Prostate gland (tissue), 2 donors: Measurements from ENCODE around the gene CPT2. TPM values are rescaled to one million over a fixed set of nuclear protein-coding genes. Genes with fewer than 3 reads are reported as not detected.

Experiments
- DNase-seq: peaks from one replicate; pipeline ENCODE4 v3.0.0-alpha.2; 2019; ENCODE audit warnings: low spot score
- H3K27ac ChIP-seq, 2 donors: fragments of 200-600 bp; sonication (generic); 2 replicates each; pipeline ENCODE4 v1.5.1; 2017 to 2019
- H3K27me3 ChIP-seq: fragments of 200-600 bp; sonication (generic); replicated peaks from 2 replicates; pipeline ENCODE4 v1.5.1; 2019; ENCODE audit not compliant: insufficient read depth
- H3K36me3 ChIP-seq, 2 donors: fragments of 200-600 bp; sonication (generic); 1 replicate in 1 of 2; 2 replicates in 1 of 2; pipeline versions ENCODE4 v1.5.1 to v1.8.1; 2017 to 2019
- H3K4me1 ChIP-seq: fragments of 200-600 bp; sonication (generic); replicated peaks from 2 replicates; pipeline ENCODE4 v1.5.1; 2019
- H3K4me3 ChIP-seq, 2 donors: fragments of 200-600 bp; sonication (generic); 2 replicates each; pipeline ENCODE4 v1.5.1; 2017 to 2019
- H3K9me3 ChIP-seq: fragments of 200-600 bp; sonication (generic); 2 replicates; pipeline ENCODE4 v1.5.1; 2017
- CTCF ChIP-seq, 4 experiments: fragments of 200-600 bp in 2 of 4; fragments of 450-650 bp in 2 of 4; sonication (generic) in 2 of 4; IDR thresholded peaks; 1 replicate in 3 of 4; 2 replicates in 1 of 4; pipeline ENCODE4 v1.5.1; 2016 to 2019; ENCODE audit warnings: antibody characterized with exemption in 4 of 4, mild to moderate bottlenecking in 2 of 4, moderate library complexity in 2 of 4
- POLR2A ChIP-seq: fragments of 450-650 bp; IDR thresholded peaks from one replicate; pipeline ENCODE4 v1.6.1; 2016; ENCODE audit warnings: antibody characterized with exemption, mild to moderate bottlenecking
- POLR2AphosphoS5 ChIP-seq: sonication (generic); formaldehyde crosslinking; IDR thresholded peaks from one replicate; pipeline ENCODE4 v1.6.1; 2017; ENCODE audit warnings: antibody characterized with exemption
- WGBS: methylation state at CpG from one replicate; pipeline ENCODE4 v1.1.5; 2018; 5-methylcytosine and 5-hydroxymethylcytosine counted together
- intact Hi-C: fragments of 100-400 bp; cut with DNase I; formaldehyde crosslinking; loops from one replicate; pipeline ENCODE4 v1.14.2; 2022
- total RNA-seq, 2 donors: library from RNA; depleted of rRNA; stranded (reverse); fragments of >200 nt; gene quantifications; one replicate each; pipeline ENCODE4 v1.1.0, GENCODE V29; 2016

Gene CPT2
- 10 to 100 TPM; 30.6 to 48.1 TPM for total RNA-seq

DNA sequence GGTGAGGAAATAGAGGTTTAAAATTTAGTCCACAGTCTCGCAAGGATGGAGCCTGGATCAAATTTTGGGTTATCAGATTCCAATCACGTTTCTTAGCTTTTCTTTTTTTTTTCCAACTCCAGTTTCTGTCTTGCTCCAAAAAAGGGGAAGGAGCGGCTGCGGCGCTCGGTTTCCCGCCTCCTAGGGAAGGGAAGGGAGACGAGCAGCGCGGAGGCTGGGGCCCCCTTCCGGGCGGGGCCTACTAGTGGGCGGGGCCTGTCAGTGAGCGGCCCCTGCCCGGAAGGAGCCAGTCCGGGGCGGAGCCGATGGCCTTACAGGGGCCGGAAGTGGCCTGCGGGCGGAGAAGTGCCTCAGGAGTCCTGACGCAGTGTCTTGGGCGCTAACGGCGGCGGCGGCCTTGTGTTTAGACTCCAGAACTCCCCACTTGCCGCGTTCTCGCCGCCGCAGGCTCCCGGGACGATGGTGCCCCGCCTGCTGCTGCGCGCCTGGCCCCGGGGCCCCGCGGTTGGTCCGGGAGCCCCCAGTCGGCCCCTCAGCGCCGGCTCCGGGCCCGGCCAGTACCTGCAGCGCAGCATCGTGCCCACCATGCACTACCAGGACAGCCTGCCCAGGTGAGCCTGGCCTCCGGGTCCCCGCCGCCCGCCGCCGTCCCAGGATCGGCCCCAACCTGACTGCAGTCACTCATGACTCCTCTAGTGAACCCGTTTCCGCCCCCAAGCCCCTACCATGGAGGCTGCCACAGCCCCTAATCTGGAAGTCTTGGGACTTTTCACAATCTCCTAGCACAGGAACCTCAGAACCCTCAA is at the start of gene CPT2:
Gene CPT2 (plus strand): TSS at position 340 of the 806 bp plus-strand sequence. CDS start 120 bp downstream, at position 460.
- Histone ChIP-seq H3K4me1 (peaks cover 10% of the 10 kb centered on the region), H3K27ac (peak within 1 kb of the TSS; percentile 93), H3K9me3 (no peaks in the 10 kb centered on the region), H3K27me3 (no peaks in the 10 kb centered on the region), H3K4me3 (peak within 1 kb of the TSS; percentile 93 to 98), H3K36me3 (no peaks in the 10 kb centered on the region)
- TF ChIP-seq POLR2A = peak; percentile 95
- TF ChIP-seq POLR2AphosphoS5 = peak; percentile 93
- peak in 2 of 4 experiments; percentile 23 to 48 for TF ChIP-seq CTCF (IDR thresholded peaks at IDR 0.05)
- whole genome bisulfite sequencing = 2% methylated on average over 48 of the region's 57 CpGs
- intact Hi-C loops = loop anchor here (10.0 kb wide), 1 partner anchor 472 kb away; the partner anchor contains the start of gene ZYG11B
- peak; percentile 92 for DNase-seq

GRCh38 chr1:53147174-53147573 is 49.5 kb upstream of the CPT2 start:
- intact Hi-C loops = no loop called here
- H3K27ac ChIP-seq = no peak overlapping the region
- no peaks in the 10 kb centered on the region for H3K4me1 ChIP-seq
- TF ChIP-seq POLR2A (no peak), POLR2AphosphoS5 (no peak), CTCF (IDR thresholded peaks at IDR 0.05) (no peak)
- 88% methylated on average over 4 of the region's 4 CpGs for WGBS
- H3K4me3 ChIP-seq = no peak overlapping the region
- H3K9me3 ChIP-seq = no peaks in the 10 kb centered on the region
- H3K27me3 ChIP-seq = no peaks in the 10 kb centered on the region
- no peak for DNase-seq
- H3K36me3 ChIP-seq = no peaks in the 10 kb centered on the region

DNA sequence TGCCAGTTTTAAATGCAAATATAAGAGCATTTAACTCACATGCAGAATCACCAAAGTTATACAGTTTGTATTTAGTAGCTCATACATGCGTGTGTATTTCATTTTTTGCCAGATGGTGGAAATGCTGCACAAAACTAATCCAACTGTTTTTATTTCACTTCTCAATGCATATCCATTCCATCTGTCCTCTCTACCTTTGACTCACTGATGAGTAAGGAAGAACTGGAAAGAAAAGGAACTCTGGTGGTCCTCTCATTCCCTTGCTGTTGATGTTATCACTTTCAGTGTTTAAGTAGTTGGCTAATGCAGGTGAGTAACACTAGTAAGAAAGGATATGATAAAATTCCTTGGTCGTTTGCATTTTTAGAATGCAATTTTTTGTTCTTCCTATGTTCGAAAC is 48.5 kb upstream of the CPT2 start:
- no peak for TF ChIP-seq POLR2AphosphoS5
- no peak for TF ChIP-seq POLR2A
- no peak for TF ChIP-seq CTCF (IDR thresholded peaks at IDR 0.05)
- no peak overlapping the region for H3K4me3 ChIP-seq
- no peaks in the 10 kb centered on the region for H3K27me3 ChIP-seq
- H3K27ac ChIP-seq = no peak overlapping the region
- WGBS = 73% methylated on average over 3 of the region's 3 CpGs
- intact Hi-C loops = no loop called here
- no peaks in the 10 kb centered on the region for H3K4me1 ChIP-seq
- no peaks in the 10 kb centered on the region for H3K36me3 ChIP-seq
- H3K9me3 ChIP-seq = no peaks in the 10 kb centered on the region
- no peak for DNase-seq

DNA sequence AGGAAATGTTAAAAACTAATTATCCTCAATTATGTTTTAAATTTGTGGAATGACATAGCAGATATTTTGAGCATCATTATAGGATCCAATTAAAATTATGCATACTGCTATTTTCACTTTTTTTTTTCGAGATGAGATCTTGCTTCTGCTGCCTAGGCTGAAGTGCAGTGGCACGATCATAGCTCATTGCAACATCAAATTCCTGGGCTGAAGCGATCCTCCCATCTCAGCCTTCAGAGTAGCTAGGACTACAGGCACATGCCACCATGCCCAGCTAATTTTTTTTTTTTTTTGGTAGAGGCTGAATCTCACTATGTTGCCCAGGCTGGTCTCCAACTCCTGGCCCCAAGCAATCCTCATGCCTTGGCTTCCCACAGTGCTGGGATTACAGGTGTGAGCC is 42.9 kb upstream of the CPT2 start:
- intact Hi-C loops = no loop called here

More for the DNA sequence above, 42.9 kb upstream of the CPT2 start:
- no peaks in the 10 kb centered on the region for H3K36me3 ChIP-seq
- H3K27ac ChIP-seq = no peak overlapping the region
- WGBS = 88% methylated on average over 3 of the region's 3 CpGs
- no peaks in the 10 kb centered on the region for H3K9me3 ChIP-seq
- DNase-seq = no peak
- H3K4me3 ChIP-seq = no peak overlapping the region
- H3K4me1 ChIP-seq = no peaks in the 10 kb centered on the region
- TF ChIP-seq POLR2AphosphoS5 = no peak
- no peak for TF ChIP-seq POLR2A
- TF ChIP-seq CTCF (IDR thresholded peaks at IDR 0.05) = no peak
- no peaks in the 10 kb centered on the region for H3K27me3 ChIP-seq
